Lung (tissue), 12 donors: ENCODE measurements around the gene PEX12. TPM values are rescaled to one million over a fixed set of nuclear protein-coding genes. Genes with fewer than 3 reads are reported as not detected.
A peak's percentile ranks its signal among the peaks of the same experiment; 100 is the strongest.

Experiments used
- ATAC-seq: fragments of 200-7000 bp; cut with Tn5 transposase; one replicate; pipeline ENCODE4 v1.9.1; 2020; ENCODE audit warnings: moderate number of reproducible peaks; ENCODE audit not compliant: insufficient read depth, low FRiP score
- DNase-seq, 3 donors: peaks; one replicate each; pipeline ENCODE4 v3.0.0-alpha.2; 2013 to 2017
- H3K27ac ChIP-seq, 2 donors: one replicate each; pipeline ENCODE4 v1.5.1; 2013; ENCODE audit warnings: mild to moderate bottlenecking in 2 of 2, moderate library complexity in 2 of 2, control low read depth in 1 of 2, inconsistent platforms in 1 of 2, low read depth in 1 of 2, low read length in 1 of 2
- H3K27me3 ChIP-seq, 3 donors: one replicate each; pipeline ENCODE4 v1.5.1; 2013; ENCODE audit warnings: low read length in 2 of 3; ENCODE audit not compliant: control insufficient read depth in 3 of 3, insufficient read depth in 3 of 3
- H3K36me3 ChIP-seq, 4 donors: one replicate each; pipeline ENCODE4 v1.5.1; 2013; ENCODE audit warnings: low read length in 4 of 4, mild to moderate bottlenecking in 1 of 4, moderate library complexity in 1 of 4; ENCODE audit not compliant: control insufficient read depth in 4 of 4, insufficient read depth in 4 of 4
- H3K4me1 ChIP-seq, 5 donors: one replicate each; pipeline ENCODE4 v1.5.1; 2013; ENCODE audit warnings: low read length in 5 of 5, mild to moderate bottlenecking in 2 of 5, moderate library complexity in 1 of 5; ENCODE audit not compliant: control insufficient read depth in 5 of 5, insufficient read depth in 5 of 5
- H3K4me3 ChIP-seq: one replicate; pipeline ENCODE4 v1.5.1; 2013; ENCODE audit warnings: mild to moderate bottlenecking, control low read depth, moderate library complexity
- H3K9ac ChIP-seq, 2 donors: one replicate each; pipeline ENCODE4 v1.5.1; 2013; ENCODE audit warnings: low read length in 2 of 2, control low read depth in 1 of 2; ENCODE audit not compliant: insufficient read depth in 1 of 2
- H3K9me3 ChIP-seq, 4 donors: one replicate each; pipeline ENCODE4 v1.5.1; 2013; ENCODE audit warnings: low read length in 3 of 4, mild to moderate bottlenecking in 1 of 4, moderate library complexity in 1 of 4; ENCODE audit not compliant: control insufficient read depth in 4 of 4, insufficient read depth in 3 of 4
- WGBS, 2 donors: extraction: QIAGEN DNeasy Blood & Tissue Kit; methylation state at CpG; one replicate each; pipeline ENCODE4 v1.1.7; 2013; 5-methylcytosine and 5-hydroxymethylcytosine counted together
- polyA plus RNA-seq, 2 donors: library from polyadenylated mRNA; stranded (reverse); fragments of 200-250 nt; gene quantifications; one replicate each; pipeline ENCODE4 v1.2.1, GENCODE V29; 2013
- total RNA-seq, 2 donors: library from RNA; depleted of rRNA in 1 of 2; stranded (reverse); fragments of >200 nt in 1 of 2; gene quantifications; one replicate each; pipeline ENCODE4 v1.2.1, GENCODE V29; 2014 to 2021
- TF ChIP-seq, protein P1 (sequence below): IDR thresholded peaks from 2 replicates; pipeline ENCODE4 v1.5.1; 2012; ENCODE audit warnings: mild to moderate bottlenecking; ENCODE audit errors: control extremely low read depth, extremely low read depth
- donor health status: control.
- donor health status: control.
- donor health status: Bipolar disorder and iron deficiency.
- donor health status: healthy.
- donor health status: DM: yes; HTN: yes; CAD: no.

The PEX12 gene
- total and polyA plus RNA-seq, 4 donors: 2.6 to 5.3 (median 4.4) TPM

DNA sequence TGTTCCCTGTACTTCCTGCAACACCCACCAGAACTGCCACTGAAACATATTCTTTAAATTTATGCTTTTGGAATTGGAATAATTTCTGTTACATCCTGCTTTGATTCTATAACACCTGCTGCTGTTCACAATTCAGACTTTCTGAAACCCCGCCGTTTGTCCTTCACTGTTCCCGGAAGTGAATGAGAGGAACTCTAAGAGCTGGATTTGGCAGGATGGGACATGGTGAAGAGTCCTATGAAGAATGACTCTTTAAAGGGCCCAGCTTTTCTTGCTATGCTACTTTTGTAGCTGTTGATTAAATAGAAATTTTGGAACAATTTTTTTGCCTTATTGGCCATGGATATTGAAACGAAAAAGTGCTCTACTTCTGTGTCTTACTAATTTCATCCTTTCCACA, 17.7 kb upstream of the PEX12 start:
- Histone ChIP-seq H3K9ac (no peak overlapping the region), H3K27me3 (no peaks in the 10 kb centered on the region), H3K9me3 (no peaks in the 10 kb centered on the region), H3K4me3 (no peak overlapping the region), H3K4me1 (peaks cover 0 to 6% (median 4%) of the 10 kb centered on the region in 5 donors), H3K27ac (no peak overlapping the region), H3K36me3 (peaks cover 9 to 36% (median 21%) of the 10 kb centered on the region in 4 donors)
- TF ChIP-seq, protein P1, sequence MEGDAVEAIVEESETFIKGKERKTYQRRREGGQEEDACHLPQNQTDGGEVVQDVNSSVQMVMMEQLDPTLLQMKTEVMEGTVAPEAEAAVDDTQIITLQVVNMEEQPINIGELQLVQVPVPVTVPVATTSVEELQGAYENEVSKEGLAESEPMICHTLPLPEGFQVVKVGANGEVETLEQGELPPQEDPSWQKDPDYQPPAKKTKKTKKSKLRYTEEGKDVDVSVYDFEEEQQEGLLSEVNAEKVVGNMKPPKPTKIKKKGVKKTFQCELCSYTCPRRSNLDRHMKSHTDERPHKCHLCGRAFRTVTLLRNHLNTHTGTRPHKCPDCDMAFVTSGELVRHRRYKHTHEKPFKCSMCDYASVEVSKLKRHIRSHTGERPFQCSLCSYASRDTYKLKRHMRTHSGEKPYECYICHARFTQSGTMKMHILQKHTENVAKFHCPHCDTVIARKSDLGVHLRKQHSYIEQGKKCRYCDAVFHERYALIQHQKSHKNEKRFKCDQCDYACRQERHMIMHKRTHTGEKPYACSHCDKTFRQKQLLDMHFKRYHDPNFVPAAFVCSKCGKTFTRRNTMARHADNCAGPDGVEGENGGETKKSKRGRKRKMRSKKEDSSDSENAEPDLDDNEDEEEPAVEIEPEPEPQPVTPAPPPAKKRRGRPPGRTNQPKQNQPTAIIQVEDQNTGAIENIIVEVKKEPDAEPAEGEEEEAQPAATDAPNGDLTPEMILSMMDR: no peak
- DNase-seq: no peak
- 55 to 80% methylated on average over 4 of the region's 4 CpGs for WGBS, 2 donors
- no peak for ATAC-seq

DNA sequence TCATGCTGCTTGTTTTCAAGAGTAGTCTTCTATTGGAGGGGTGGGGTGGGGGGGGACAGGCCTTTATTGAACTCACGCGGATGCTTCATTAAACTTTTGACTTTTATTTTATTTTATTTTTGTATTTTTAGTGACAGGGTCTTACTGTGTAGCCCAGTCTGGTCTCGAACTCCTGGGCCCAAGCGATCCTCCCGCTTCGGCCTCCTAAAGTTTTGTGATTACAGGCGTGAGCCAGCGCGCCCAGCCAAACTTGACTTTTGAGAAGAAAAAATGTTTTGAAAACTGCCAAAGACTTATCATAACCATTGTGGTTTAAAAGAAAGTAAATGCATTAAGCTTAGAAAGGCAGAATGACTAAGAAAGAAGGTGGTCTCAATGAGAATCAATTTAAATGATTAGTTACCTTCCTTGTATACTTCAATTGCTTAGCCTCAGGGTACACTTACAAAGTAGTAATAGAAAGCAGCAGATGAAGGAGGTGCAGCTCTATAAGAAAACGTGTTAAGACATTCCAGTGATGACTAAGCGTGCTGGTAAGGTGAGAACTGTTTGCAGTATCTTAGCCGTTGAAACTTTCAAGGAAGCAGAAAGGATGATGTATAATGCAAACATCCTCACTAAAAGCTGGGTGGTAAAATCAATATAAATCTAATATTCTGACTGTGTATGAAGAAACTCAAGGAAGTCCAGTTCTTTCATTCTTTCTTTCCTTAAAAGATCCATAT, 10.0 kb upstream of the PEX12 start:
- TF ChIP-seq, protein P1: no peak
- Histone ChIP-seq H3K4me1 (peaks cover 7 to 28% (median 13%) of the 10 kb centered on the region in 5 donors), H3K9ac (peak overlapping the region in 1 of 2 donors; percentile 99), H3K4me3 (no peak overlapping the region), H3K27me3 (peaks cover 0 to 9% (median 0%) of the 10 kb centered on the region in 3 donors), H3K9me3 (no peaks in the 10 kb centered on the region), H3K27ac (no peak overlapping the region), H3K36me3 (peaks cover 0 to 6% (median 0%) of the 10 kb centered on the region in 4 donors)
- ATAC-seq: no peak
- 66 to 67% methylated on average over 12 of the region's 12 CpGs for WGBS, 2 donors
- DNase-seq: peak in 2 of 3 donors; percentile 33 to 40

GRCh38 chr17:35587074-35587961, 8.9 kb upstream of the PEX12 start, which contains the start of gene AP2B1:
Gene AP2B1, plus strand, starts transcription at chr17:35587322. Its CDS starts 6,709 bp downstream, at chr17:35594031.
- DNase-seq (peak; percentile 98), ATAC-seq (peak; percentile 86)
- H3K36me3 ChIP-seq: peaks cover 0 to 6% (median 0%) of the 10 kb centered on the region in 4 donors
- TF ChIP-seq, protein P1: no peak
- 0% methylated on average over 48 to 50 of the region's 50 CpGs for WGBS, 2 donors
- H3K4me3 ChIP-seq: peak within 1 kb of the TSS; percentile 98
- H3K4me1 ChIP-seq: peaks cover 7 to 28% (median 13%) of the 10 kb centered on the region in 5 donors
- peak within 1 kb of the TSS; percentile 99 for H3K9ac ChIP-seq
- peaks cover 0 to 9% (median 0%) of the 10 kb centered on the region in 3 donors for H3K27me3 ChIP-seq
- peak within 1 kb of the TSS; percentile 81 to 95 for H3K27ac ChIP-seq
- no peaks in the 10 kb centered on the region for H3K9me3 ChIP-seq
